Spleen (tissue), 11 donors: ENCODE data around the gene TANC1. TPM values are rescaled to one million over a fixed set of nuclear protein-coding genes. Genes with fewer than 3 reads are reported as not detected.

Experiments used
- DNase-seq: peaks from one replicate; pipeline ENCODE4 v3.0.0-alpha.2; 2020
- H3K27ac ChIP-seq, 8 donors: fragments of 200-600 bp; sonication (generic) in 7 of 8; 1 replicate in 4 of 8; 2 replicates in 4 of 8; pipeline versions ENCODE4 v1.5.0 to v1.8.0; 2016 to 2021; ENCODE audit warnings: inconsistent platforms in 4 of 8, mild to moderate bottlenecking in 4 of 8, moderate library complexity in 1 of 8
- H3K27me3 ChIP-seq, 7 donors: fragments of 200-600 bp; sonication (generic) in 6 of 7; replicated peaks in 1 of 7; 1 replicate in 4 of 7; 2 replicates in 3 of 7; pipeline versions ENCODE4 v1.5.0 to v1.8.0; 2016 to 2021; ENCODE audit warnings: inconsistent platforms in 3 of 7, mild to moderate bottlenecking in 1 of 7
- H3K36me3 ChIP-seq, 6 donors: fragments of 200-600 bp; sonication (generic) in 5 of 6; 1 replicate in 4 of 6; 2 replicates in 2 of 6; pipeline versions ENCODE4 v1.5.0 to v1.8.0; 2016 to 2021; ENCODE audit warnings: inconsistent platforms in 2 of 6
- H3K4me1 ChIP-seq, 6 donors: fragments of 200-600 bp; sonication (generic) in 5 of 6; 1 replicate in 3 of 6; 2 replicates in 3 of 6; pipeline versions ENCODE4 v1.5.0 to v1.8.0; 2016 to 2021; ENCODE audit warnings: inconsistent platforms in 3 of 6
- H3K4me3 ChIP-seq, 8 donors: fragments of 200-600 bp; sonication (generic) in 7 of 8; 1 replicate in 4 of 8; 2 replicates in 4 of 8; pipeline versions ENCODE4 v1.5.0 to v1.8.0; 2016 to 2021; ENCODE audit warnings: inconsistent platforms in 4 of 8, mild to moderate bottlenecking in 4 of 8, moderate library complexity in 2 of 8
- H3K9me3 ChIP-seq, 8 donors: fragments of 200-600 bp; sonication (generic) in 7 of 8; 1 replicate in 4 of 8; 2 replicates in 4 of 8; pipeline versions ENCODE4 v1.5.0 to v1.8.0; 2016 to 2021; ENCODE audit warnings: inconsistent platforms in 4 of 8
- POLR2A ChIP-seq, 3 donors: fragments of 450-650 bp; IDR thresholded peaks; one replicate each; pipeline ENCODE4 v1.5.1; 2017; ENCODE audit warnings: antibody characterized with exemption in 3 of 3, mild to moderate bottlenecking in 1 of 3
- POLR2AphosphoS5 ChIP-seq, 3 donors: sonication (generic); formaldehyde crosslinking; IDR thresholded peaks; one replicate each; pipeline ENCODE4 v1.5.1; 2017; ENCODE audit warnings: antibody characterized with exemption in 3 of 3
- WGBS, 5 donors: extraction: QIAGEN DNeasy Blood & Tissue Kit in 3 of 5; methylation state at CpG; one replicate each; pipeline versions ENCODE4 v1.1.5 to v1.1.7; 2013 to 2018; 5-methylcytosine and 5-hydroxymethylcytosine counted together
- intact Hi-C: fragments of 100-400 bp; cut with DNase I; formaldehyde crosslinking; loops from one replicate; pipeline ENCODE4 v1.15.0; 2023; ENCODE audit warnings: low total_unique reads
- polyA plus RNA-seq, 3 donors: library from polyadenylated mRNA; stranded (reverse); fragments of 200-250 nt; gene quantifications; one replicate each; pipeline ENCODE4 v1.2.1, GENCODE V29; 2013
- total RNA-seq, 7 donors: library from RNA; depleted of rRNA in 3 of 7; stranded (reverse); fragments of >200 nt in 3 of 7; fragmentation: NEBNext Ultra II Directional in 4 of 7; extraction: Animal tissue kit (Norgen Biotek cat#: 25700) in 4 of 7; gene quantifications; one replicate each; pipeline versions ENCODE4 v1.1.0 to v1.2.1, GENCODE V29; 2016 to 2021
- TF ChIP-seq, protein P1 (sequence below), 11 experiments: fragments of 200-600 bp in 7 of 11; fragments of 450-650 bp in 4 of 11; sonication (generic) in 4 of 11; IDR thresholded peaks in 8 of 11; conservative IDR thresholded peaks in 3 of 11; 1 replicate in 7 of 11; 2 replicates in 4 of 11; pipeline versions ENCODE4 v1.4.0 to v1.8.0; 2016 to 2021; ENCODE audit warnings: antibody characterized with exemption in 11 of 11, inconsistent platforms in 4 of 11, mild to moderate bottlenecking in 1 of 11
- donor health status: healthy with polysubstance abuse.
- donor health status: DM: no; HTN: no; CAD: no; lungs with moderate emphysema.
- donor health status: DM: no; HTN: no; CAD: no.
- donor health status: Bipolar disorder and iron deficiency.
- donor health status: healthy.
- donor health status: DM: no; HTN: no; CAD: no.
- donor health status: DM: yes; HTN: yes; CAD: no.

The TANC1 gene
- total and polyA plus RNA-seq, 10 donors = 3.1 to 28.2 (median 21.7) TPM

DNA sequence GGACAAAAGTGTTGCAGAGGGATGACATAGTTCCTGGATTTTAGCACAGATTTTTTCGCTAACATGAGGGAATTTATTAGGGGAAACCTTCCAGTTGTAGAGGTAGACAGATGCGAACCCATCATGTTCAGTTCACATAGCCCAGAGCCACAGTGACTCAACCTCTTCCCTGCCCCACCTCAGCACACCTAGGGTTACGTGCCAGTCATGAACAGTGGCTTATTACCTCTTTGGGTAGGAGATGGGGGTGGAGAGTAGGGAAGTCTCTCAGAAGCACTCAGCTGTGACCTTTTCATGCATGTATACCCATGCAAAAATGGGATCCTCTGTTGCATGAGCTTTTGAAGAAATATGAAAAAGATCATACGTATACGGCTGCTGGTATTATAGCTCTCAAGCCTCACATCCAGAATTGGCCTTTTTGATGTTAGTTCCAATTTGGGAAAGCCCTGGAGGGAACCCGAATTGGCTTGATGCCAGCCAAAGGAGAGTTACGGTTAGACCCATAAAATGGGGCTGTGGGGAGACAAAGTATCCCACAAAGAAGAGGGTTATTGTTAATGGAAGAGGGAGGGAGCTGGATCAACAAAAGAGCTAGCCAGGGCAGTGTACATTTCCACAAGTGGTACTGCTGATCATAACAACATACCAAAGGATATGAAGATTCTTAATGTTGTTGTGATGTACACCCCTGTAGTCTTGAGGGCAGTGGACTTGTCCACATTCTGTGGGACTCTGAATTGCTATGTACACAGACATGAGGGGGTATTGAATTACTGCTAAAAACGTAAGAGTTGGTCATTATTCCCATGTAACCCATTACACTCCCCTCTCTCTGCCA is 4.9 kb downstream of the TANC1 start:
- H3K4me3 ChIP-seq = no peak overlapping the region
- intact Hi-C loops = loop anchor here (10.0 kb wide), 1 partner anchor 51 kb away; no protein-coding TSS in a partner anchor
- no peaks in the 10 kb centered on the region for H3K36me3 ChIP-seq
- H3K27ac ChIP-seq = no peak overlapping the region
- DNase-seq = no peak
- H3K27me3 ChIP-seq = peaks cover 0 to 31% (median 14%) of the 10 kb centered on the region in 7 donors
- no peaks in the 10 kb centered on the region for H3K9me3 ChIP-seq
- no peak for TF ChIP-seq POLR2AphosphoS5 (IDR thresholded peaks at IDR 0.05)
- TF ChIP-seq, protein P1, sequence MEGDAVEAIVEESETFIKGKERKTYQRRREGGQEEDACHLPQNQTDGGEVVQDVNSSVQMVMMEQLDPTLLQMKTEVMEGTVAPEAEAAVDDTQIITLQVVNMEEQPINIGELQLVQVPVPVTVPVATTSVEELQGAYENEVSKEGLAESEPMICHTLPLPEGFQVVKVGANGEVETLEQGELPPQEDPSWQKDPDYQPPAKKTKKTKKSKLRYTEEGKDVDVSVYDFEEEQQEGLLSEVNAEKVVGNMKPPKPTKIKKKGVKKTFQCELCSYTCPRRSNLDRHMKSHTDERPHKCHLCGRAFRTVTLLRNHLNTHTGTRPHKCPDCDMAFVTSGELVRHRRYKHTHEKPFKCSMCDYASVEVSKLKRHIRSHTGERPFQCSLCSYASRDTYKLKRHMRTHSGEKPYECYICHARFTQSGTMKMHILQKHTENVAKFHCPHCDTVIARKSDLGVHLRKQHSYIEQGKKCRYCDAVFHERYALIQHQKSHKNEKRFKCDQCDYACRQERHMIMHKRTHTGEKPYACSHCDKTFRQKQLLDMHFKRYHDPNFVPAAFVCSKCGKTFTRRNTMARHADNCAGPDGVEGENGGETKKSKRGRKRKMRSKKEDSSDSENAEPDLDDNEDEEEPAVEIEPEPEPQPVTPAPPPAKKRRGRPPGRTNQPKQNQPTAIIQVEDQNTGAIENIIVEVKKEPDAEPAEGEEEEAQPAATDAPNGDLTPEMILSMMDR (IDR thresholded peaks at IDR 0.05 in 8 of 11, conservative IDR thresholded peaks at IDR 0.05 in 3 of 11) = no peak
- TF ChIP-seq POLR2A (IDR thresholded peaks at IDR 0.05) = no peak
- H3K4me1 ChIP-seq = peaks cover 0 to 37% (median 33%) of the 10 kb centered on the region in 6 donors
- WGBS, 5 donors = 85 to 89% (median 86%) methylated on average over 8 of the region's 8 CpGs

DNA sequence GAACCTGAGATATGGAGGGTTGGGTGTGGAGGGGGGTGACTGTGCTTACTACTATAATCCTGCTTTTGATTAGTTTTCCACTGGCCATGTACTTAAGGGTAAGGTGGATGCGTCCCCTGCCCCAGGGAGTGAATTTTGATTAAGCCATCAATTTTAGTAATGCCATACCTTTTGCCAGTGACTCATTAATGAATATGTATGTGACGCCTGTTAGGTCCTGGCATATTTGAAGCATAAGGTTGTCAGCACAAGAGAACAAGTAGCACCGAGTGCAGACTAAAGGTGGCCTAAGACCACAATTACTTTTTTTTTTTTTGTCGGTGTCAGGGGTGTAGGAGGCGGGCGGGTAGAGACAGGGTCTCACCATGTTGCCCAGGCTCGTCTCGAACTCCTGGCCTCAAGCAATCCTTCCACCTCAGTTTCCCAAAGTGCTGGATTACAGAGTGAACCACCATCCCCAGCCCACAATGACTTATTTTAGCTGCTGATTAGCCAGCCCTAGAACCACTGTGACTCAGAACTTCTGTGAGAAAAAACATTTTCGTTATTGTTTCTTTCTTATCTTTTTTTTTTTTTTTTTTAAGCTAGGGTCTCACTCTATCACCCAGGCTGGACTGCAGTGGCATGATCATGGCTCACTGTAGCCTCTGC is 7.0 kb downstream of the TANC1 start:
- intact Hi-C loops = loop anchor here (10.0 kb wide), 1 partner anchor 49 kb away; no protein-coding TSS in a partner anchor
- Histone ChIP-seq H3K27ac (no peak overlapping the region), H3K36me3 (no peaks in the 10 kb centered on the region), H3K27me3 (peaks cover 0 to 10% (median 0%) of the 10 kb centered on the region in 7 donors), H3K4me1 (peaks cover 0 to 16% (median 12%) of the 10 kb centered on the region in 6 donors), H3K9me3 (no peaks in the 10 kb centered on the region), H3K4me3 (no peak overlapping the region)
- no peak for DNase-seq
- WGBS, 5 donors = 92 to 95% (median 93%) methylated on average over 9 of the region's 9 CpGs
- TF ChIP-seq POLR2AphosphoS5 (IDR thresholded peaks at IDR 0.05) (no peak), POLR2A (IDR thresholded peaks at IDR 0.05) (no peak)
- TF ChIP-seq, protein P1 (IDR thresholded peaks at IDR 0.05 in 8 of 11, conservative IDR thresholded peaks at IDR 0.05 in 3 of 11) = no peak

DNA sequence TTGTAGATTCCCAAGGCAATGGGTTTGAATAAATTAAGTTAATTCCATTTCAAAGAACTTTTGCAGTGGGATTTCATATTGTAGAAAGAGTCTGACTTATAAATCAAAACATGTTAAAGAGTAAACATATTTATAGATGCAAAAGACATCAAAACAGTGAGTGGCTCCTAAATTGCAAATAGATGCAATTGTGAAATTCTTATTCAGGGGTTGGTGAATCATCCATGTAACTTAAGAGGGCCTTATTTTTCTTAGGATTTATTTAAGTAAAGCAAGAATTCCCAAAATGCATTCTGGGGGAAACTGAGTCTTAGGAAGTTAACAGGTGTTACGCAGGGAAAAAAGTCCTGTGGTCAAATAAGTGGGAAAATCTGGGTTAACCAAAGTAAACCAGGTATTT is 11.3 kb downstream of the TANC1 start:
- H3K4me1 ChIP-seq = no peaks in the 10 kb centered on the region
- TF ChIP-seq, protein P1 (IDR thresholded peaks at IDR 0.05 in 8 of 11, conservative IDR thresholded peaks at IDR 0.05 in 3 of 11) = no peak
- TF ChIP-seq POLR2AphosphoS5 (IDR thresholded peaks at IDR 0.05) (no peak), POLR2A (IDR thresholded peaks at IDR 0.05) (no peak)
- H3K36me3 ChIP-seq = no peaks in the 10 kb centered on the region
- H3K9me3 ChIP-seq = no peaks in the 10 kb centered on the region
- 92 to 100% (median 98%) methylated on average over 1 of the region's 1 CpG for WGBS, 5 donors
- H3K27me3 ChIP-seq = peaks cover 0 to 3% (median 0%) of the 10 kb centered on the region in 7 donors
- H3K4me3 ChIP-seq = no peak overlapping the region
- H3K27ac ChIP-seq = no peak overlapping the region
- DNase-seq = no peak
- intact Hi-C loops = loop anchor here (10.0 kb wide), 1 partner anchor 45 kb away; no protein-coding TSS in a partner anchor
